ENCODE data around the gene ZXDC.

ZXDC gene

GRCh38 chr3:126475413-126476114 lies at the start of gene ZXDC:
TSS of gene ZXDC (minus strand) at chr3:126475891. CDS start at chr3:126475865, 26 bp downstream.
- no peak for FAIRE-seq
- DNase-seq (ENCODE audit: insufficient read length, low spot score), result peak; percentile 100

GRCh38 chr3:126525091-126525852 lies 49.6 kb upstream of the ZXDC start:
- DNase-seq (ENCODE audit: insufficient read length, low spot score) (no peak), FAIRE-seq (no peak)
- TF ChIP-seq POLR2A (IDR thresholded peaks at IDR 0.05; ENCODE audit: low read depth, low read length), result no peak

More at GRCh38 chr3:126475413-126476114, at the start of gene ZXDC:
- peak; percentile 92 for TF ChIP-seq POLR2A (IDR thresholded peaks at IDR 0.05; ENCODE audit: low read depth, low read length)

GRCh38 chr3:126524429-126524988 lies 48.8 kb upstream of the ZXDC start:
- FAIRE-seq, result no peak
- no peak for TF ChIP-seq POLR2A (IDR thresholded peaks at IDR 0.05; ENCODE audit: low read depth, low read length)
- no peak for DNase-seq (ENCODE audit: insufficient read length, low spot score)

- FAIRE-seq, result no peak
- TF ChIP-seq POLR2A (IDR thresholded peaks at IDR 0.05; ENCODE audit: low read depth, low read length), result no peak
- DNase-seq (ENCODE audit: insufficient read length, low spot score), result no peak
Observed at GRCh38 chr3:126523745-126524428, 48.2 kb upstream of the ZXDC start, which contains the start of gene CHST13. TSS of gene CHST13 (plus strand) at chr3:126524155. CDS start at chr3:126524333, 178 bp downstream.

- TF ChIP-seq POLR2A (IDR thresholded peaks at IDR 0.05; ENCODE audit: low read depth, low read length), result no peak
- DNase-seq (ENCODE audit: insufficient read length, low spot score) (peak; percentile 88), FAIRE-seq (no peak)
Observed at GRCh38 chr3:126522363-126522788, 46.7 kb upstream of the ZXDC start.

- FAIRE-seq (no peak), DNase-seq (ENCODE audit: insufficient read length, low spot score) (no peak)
- TF ChIP-seq POLR2A (IDR thresholded peaks at IDR 0.05; ENCODE audit: low read depth, low read length), result no peak
Observed at GRCh38 chr3:126521122-126521891, 45.6 kb upstream of the ZXDC start.

GRCh38 chr3:126519506-126520455 lies 44.1 kb upstream of the ZXDC start:
- TF ChIP-seq POLR2A (IDR thresholded peaks at IDR 0.05; ENCODE audit: low read depth, low read length), result no peak
- no peak for DNase-seq (ENCODE audit: insufficient read length, low spot score)
- FAIRE-seq, result no peak

GRCh38 chr3:126518779-126519177 lies 43.1 kb upstream of the ZXDC start:
- TF ChIP-seq POLR2A (IDR thresholded peaks at IDR 0.05; ENCODE audit: low read depth, low read length), result no peak
- no peak for FAIRE-seq
- DNase-seq (ENCODE audit: insufficient read length, low spot score), result no peak

GRCh38 chr3:126517986-126518778 lies 42.5 kb upstream of the ZXDC start:
- TF ChIP-seq POLR2A (IDR thresholded peaks at IDR 0.05; ENCODE audit: low read depth, low read length), result no peak
- FAIRE-seq (no peak), DNase-seq (ENCODE audit: insufficient read length, low spot score) (no peak)

- TF ChIP-seq POLR2A (IDR thresholded peaks at IDR 0.05; ENCODE audit: low read depth, low read length), result no peak
- no peak for FAIRE-seq
- no peak for DNase-seq (ENCODE audit: insufficient read length, low spot score)
Observed at GRCh38 chr3:126517291-126517951, 41.7 kb upstream of the ZXDC start, which contains the start of gene UROC1. TSS of gene UROC1 (minus strand) at chr3:126517773. CDS start at chr3:126517719, 54 bp downstream.

GRCh38 chr3:126516936-126517290 lies 41.2 kb upstream of the ZXDC start:
- TF ChIP-seq POLR2A (IDR thresholded peaks at IDR 0.05; ENCODE audit: low read depth, low read length), result no peak
- DNase-seq (ENCODE audit: insufficient read length, low spot score), result no peak
- no peak for FAIRE-seq

Data from H54 (cell line).